Mesodermal cell (in vitro differentiated cells): ENCODE measurements around the gene ECE1.

Experiments
- H3K27ac ChIP-seq: 2 replicates; pipeline ENCODE4 v1.7.0; 2013; ENCODE audit warnings: mild to moderate bottlenecking, low read depth, low read length, moderate library complexity; ENCODE audit not compliant: severe bottlenecking
- H3K36me3 ChIP-seq: 2 replicates; pipeline ENCODE4 v1.7.1; 2013; ENCODE audit warnings: mild to moderate bottlenecking, low read length, moderate library complexity; ENCODE audit not compliant: control insufficient read depth, insufficient read depth
- H3K4me1 ChIP-seq: one replicate; pipeline ENCODE4 v1.7.1; 2013; ENCODE audit warnings: mild to moderate bottlenecking, low read length; ENCODE audit not compliant: insufficient read depth, control insufficient read depth, poor library complexity, severe bottlenecking
- H3K4me3 ChIP-seq: 2 replicates; pipeline ENCODE4 v1.7.0; 2013; ENCODE audit warnings: low read length, control low read depth, mild to moderate bottlenecking; ENCODE audit not compliant: insufficient read depth, poor library complexity, severe bottlenecking; ENCODE audit errors: extremely low read depth
- H3K9me3 ChIP-seq: 2 replicates; pipeline ENCODE4 v1.7.1; 2013; ENCODE audit warnings: mild to moderate bottlenecking, low read length, moderate library complexity; ENCODE audit not compliant: control insufficient read depth
- WGBS, 2 experiments: methylation state at CpG; one replicate each; pipeline ENCODE4 v1.1.5; 2013; ENCODE audit warnings: missing lambda C conversion rate in 2 of 2; ENCODE audit not compliant: insufficient coverage in 2 of 2; 5-methylcytosine and 5-hydroxymethylcytosine counted together

ECE1 gene

GRCh38 chr1:21324368-21325141 lies 34.3 kb upstream of the ECE1 start:
- peak overlapping the region; percentile 93 for H3K27ac ChIP-seq
- 27 to 34% methylated on average over 12 to 13 of the region's 14 CpGs for WGBS, 2 experiments
- H3K4me3 ChIP-seq: no peak overlapping the region
- no peaks in the 10 kb centered on the region for H3K9me3 ChIP-seq
- peaks cover 28% of the 10 kb centered on the region for H3K36me3 ChIP-seq
- peaks cover 94% of the 10 kb centered on the region for H3K4me1 ChIP-seq

GRCh38 chr1:21323091-21323490 lies 32.8 kb upstream of the ECE1 start:
- WGBS, 2 experiments: 23 to 34% methylated on average over 5 to 6 of the region's 7 CpGs
- Histone ChIP-seq H3K27ac (peak overlapping the region; percentile 95), H3K9me3 (no peaks in the 10 kb centered on the region)

GRCh38 chr1:21322681-21323016 lies 32.4 kb upstream of the ECE1 start:
- 15 to 34% methylated on average over 1 to 6 of the region's 6 CpGs for WGBS, 2 experiments
- peaks cover 18% of the 10 kb centered on the region for H3K36me3 ChIP-seq
- no peaks in the 10 kb centered on the region for H3K9me3 ChIP-seq
- peak overlapping the region; percentile 95 for H3K27ac ChIP-seq
- H3K4me1 ChIP-seq: peaks cover 98% of the 10 kb centered on the region
- no peak overlapping the region for H3K4me3 ChIP-seq

More at GRCh38 chr1:21323091-21323490, 32.8 kb upstream of the ECE1 start:
- Histone ChIP-seq H3K4me1 (peaks cover 97% of the 10 kb centered on the region), H3K36me3 (peaks cover 18% of the 10 kb centered on the region), H3K4me3 (no peak overlapping the region)

GRCh38 chr1:21321963-21322680 lies 31.9 kb upstream of the ECE1 start:
- Histone ChIP-seq H3K4me1 (peaks cover 95% of the 10 kb centered on the region), H3K9me3 (no peaks in the 10 kb centered on the region), H3K27ac (peak overlapping the region; percentile 95), H3K36me3 (peaks cover 21% of the 10 kb centered on the region), H3K4me3 (no peak overlapping the region)
- WGBS, 2 experiments: 72 to 77% methylated on average over 6 to 7 of the region's 9 CpGs

- Histone ChIP-seq H3K4me1 (peaks cover 80% of the 10 kb centered on the region), H3K27ac (peak overlapping the region; percentile 95), H3K4me3 (no peak overlapping the region), H3K36me3 (peaks cover 27% of the 10 kb centered on the region), H3K9me3 (no peaks in the 10 kb centered on the region)
- WGBS, 2 experiments: 78 to 81% methylated on average over 6 to 11 of the region's 12 CpGs
These were observed 30.3 kb upstream of the ECE1 start for GRCh38 chr1:21320410-21321108.

GRCh38 chr1:21319447-21320407 lies 29.5 kb upstream of the ECE1 start:
- Histone ChIP-seq H3K9me3 (no peaks in the 10 kb centered on the region), H3K27ac (peak overlapping the region; percentile 95), H3K4me3 (no peak overlapping the region), H3K36me3 (peaks cover 27% of the 10 kb centered on the region), H3K4me1 (peaks cover 78% of the 10 kb centered on the region)
- WGBS, 2 experiments: 77 to 83% methylated on average over 20 of the region's 24 CpGs

GRCh38 chr1:21318714-21319159 lies 28.5 kb upstream of the ECE1 start:
- 56 to 62% methylated on average over 13 to 15 of the region's 16 CpGs for WGBS, 2 experiments
- no peak overlapping the region for H3K4me3 ChIP-seq
- H3K27ac ChIP-seq: peak overlapping the region; percentile 62
- peaks cover 27% of the 10 kb centered on the region for H3K36me3 ChIP-seq
- no peaks in the 10 kb centered on the region for H3K9me3 ChIP-seq
- H3K4me1 ChIP-seq: peaks cover 78% of the 10 kb centered on the region

- Histone ChIP-seq H3K4me3 (no peak overlapping the region), H3K27ac (peak overlapping the region; percentile 62), H3K9me3 (no peaks in the 10 kb centered on the region), H3K36me3 (peaks cover 27% of the 10 kb centered on the region), H3K4me1 (peaks cover 77% of the 10 kb centered on the region)
- WGBS, 2 experiments: 91 to 95% methylated on average over 12 of the region's 13 CpGs
These were observed 27.9 kb upstream of the ECE1 start for GRCh38 chr1:21318057-21318713.

- peaks cover 27% of the 10 kb centered on the region for H3K36me3 ChIP-seq
- 94 to 96% methylated on average over 9 of the region's 9 CpGs for WGBS, 2 experiments
- H3K9me3 ChIP-seq: no peaks in the 10 kb centered on the region
- H3K4me3 ChIP-seq: no peak overlapping the region
- H3K27ac ChIP-seq: no peak overlapping the region
- peaks cover 71% of the 10 kb centered on the region for H3K4me1 ChIP-seq
These were observed 27.4 kb upstream of the ECE1 start for GRCh38 chr1:21317690-21318043.
